ENCODE results near the gene RGP1. TPM values are rescaled to one million over a fixed set of nuclear protein-coding genes. Genes with fewer than 3 reads are reported as not detected.

The RGP1 gene
- total RNA-seq, 4 donors from 2014 or later = 12.7 to 19.2 (median 17.5) TPM

- TF ChIP-seq, protein P1, sequence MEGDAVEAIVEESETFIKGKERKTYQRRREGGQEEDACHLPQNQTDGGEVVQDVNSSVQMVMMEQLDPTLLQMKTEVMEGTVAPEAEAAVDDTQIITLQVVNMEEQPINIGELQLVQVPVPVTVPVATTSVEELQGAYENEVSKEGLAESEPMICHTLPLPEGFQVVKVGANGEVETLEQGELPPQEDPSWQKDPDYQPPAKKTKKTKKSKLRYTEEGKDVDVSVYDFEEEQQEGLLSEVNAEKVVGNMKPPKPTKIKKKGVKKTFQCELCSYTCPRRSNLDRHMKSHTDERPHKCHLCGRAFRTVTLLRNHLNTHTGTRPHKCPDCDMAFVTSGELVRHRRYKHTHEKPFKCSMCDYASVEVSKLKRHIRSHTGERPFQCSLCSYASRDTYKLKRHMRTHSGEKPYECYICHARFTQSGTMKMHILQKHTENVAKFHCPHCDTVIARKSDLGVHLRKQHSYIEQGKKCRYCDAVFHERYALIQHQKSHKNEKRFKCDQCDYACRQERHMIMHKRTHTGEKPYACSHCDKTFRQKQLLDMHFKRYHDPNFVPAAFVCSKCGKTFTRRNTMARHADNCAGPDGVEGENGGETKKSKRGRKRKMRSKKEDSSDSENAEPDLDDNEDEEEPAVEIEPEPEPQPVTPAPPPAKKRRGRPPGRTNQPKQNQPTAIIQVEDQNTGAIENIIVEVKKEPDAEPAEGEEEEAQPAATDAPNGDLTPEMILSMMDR (IDR thresholded peaks at IDR 0.05) = no peak
Measured at GRCh38 chr9:35705836-35706430, 43.2 kb upstream of the RGP1 start.

GRCh38 chr9:35706951-35707350 lies 42.1 kb upstream of the RGP1 start:
- ATAC-seq (ENCODE audit: low FRiP score) (peak; percentile 22), DNase-seq (ENCODE audit: low spot score) (no peak)
- TF ChIP-seq, protein P1 (IDR thresholded peaks at IDR 0.05) = no peak

More at GRCh38 chr9:35705836-35706430, 43.2 kb upstream of the RGP1 start:
- ATAC-seq (ENCODE audit: low FRiP score) (no peak), DNase-seq (ENCODE audit: low spot score) (no peak)

DNA sequence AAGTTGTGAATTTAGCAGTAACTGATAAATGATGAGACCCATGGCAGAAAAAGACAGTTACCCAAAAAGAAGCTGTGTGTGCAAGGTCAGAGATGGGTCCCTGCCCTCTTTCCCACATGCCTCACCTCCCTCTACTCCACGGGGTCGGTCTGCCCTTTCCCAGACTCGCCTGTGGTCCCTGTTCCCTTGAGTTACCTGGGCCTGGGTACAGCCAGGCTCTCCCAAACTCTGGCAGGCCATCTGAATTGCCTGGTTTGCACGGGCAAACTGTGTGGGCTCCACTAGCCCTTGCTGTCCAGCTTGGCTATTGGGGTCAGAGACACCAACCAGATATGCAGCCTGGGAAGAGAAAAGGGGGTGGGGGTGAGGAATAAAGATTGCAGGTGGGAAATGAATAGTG lies 40.9 kb upstream of the RGP1 start:
- TF ChIP-seq, protein P1 (IDR thresholded peaks at IDR 0.05) = no peak
- no peak for ATAC-seq (ENCODE audit: low FRiP score)
- DNase-seq (ENCODE audit: low spot score) = no peak

DNA sequence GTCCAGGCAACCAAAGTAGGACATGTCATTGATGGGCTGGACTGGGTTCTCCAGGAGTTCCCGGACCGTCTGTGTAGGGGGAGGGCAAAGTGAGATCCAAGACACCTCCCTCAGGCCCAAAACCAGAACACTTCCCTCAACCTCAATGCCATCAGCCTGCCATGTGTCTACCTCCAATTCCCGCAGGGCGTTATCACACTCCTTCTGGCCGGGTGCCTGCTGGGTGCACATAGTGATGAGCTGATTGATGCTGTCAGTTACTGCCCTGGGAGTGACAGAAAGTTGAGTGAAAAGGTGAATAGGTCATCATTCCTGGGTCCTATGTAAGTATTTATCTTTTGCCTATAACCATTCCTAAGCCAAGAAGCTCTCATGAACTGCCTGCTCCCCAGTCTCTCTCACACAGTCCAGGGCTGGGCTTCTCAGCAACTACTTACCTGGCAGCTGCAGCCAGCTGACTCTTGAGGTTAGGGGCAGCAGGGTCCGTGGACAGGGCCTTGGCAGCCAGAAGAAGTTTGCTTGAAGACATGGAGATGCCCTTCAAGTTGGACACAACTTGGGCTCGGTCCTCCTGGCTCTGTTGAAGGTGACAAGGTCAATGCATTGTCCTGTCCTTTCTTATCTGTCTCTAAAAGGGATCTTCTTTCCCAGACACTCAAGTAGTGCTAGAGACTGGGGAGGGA lies 38.1 kb upstream of the RGP1 start:
- ATAC-seq (ENCODE audit: low FRiP score) (no peak), DNase-seq (ENCODE audit: low spot score) (no peak)

GRCh38 chr9:35711501-35712428 lies 37.3 kb upstream of the RGP1 start:
- ATAC-seq (ENCODE audit: low FRiP score) = no peak
- TF ChIP-seq, protein P1 (IDR thresholded peaks at IDR 0.05) = no peak
- no peak for DNase-seq (ENCODE audit: low spot score)

More for the DNA sequence above, 38.1 kb upstream of the RGP1 start:
- TF ChIP-seq, protein P1 (IDR thresholded peaks at IDR 0.05) = no peak

DNA sequence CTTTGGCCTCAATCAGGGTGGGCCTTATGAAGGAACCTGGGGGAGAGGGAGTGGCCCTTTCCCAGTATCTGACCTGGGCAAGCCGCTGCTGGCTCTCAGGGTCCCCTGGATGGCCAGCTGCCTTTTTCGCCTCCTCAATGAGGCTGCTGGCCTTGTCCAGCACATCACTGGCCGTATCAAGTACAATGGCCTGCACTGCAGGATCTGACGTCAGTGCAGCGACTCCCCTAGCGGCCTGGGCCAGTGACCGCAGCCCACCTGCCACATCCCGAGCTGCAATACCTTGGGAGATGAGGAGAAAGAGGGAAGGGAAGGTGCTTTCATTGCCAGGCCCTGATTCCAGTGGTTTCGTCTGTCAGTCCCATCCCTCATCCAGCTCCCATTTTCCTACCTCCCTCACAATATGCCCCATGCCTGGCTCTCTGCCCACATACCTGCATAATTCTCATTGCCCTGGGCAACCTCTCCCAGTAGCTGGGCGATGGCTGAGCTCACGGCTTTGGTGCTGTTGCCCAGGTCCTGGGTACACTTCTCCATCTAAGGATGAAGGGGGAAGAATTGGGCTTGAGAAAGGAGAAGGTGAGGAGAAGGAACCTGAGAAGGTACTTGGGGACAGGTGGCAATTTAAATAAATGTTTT lies 36.2 kb upstream of the RGP1 start:
- TF ChIP-seq, protein P1 (IDR thresholded peaks at IDR 0.05) = no peak
- no peak for DNase-seq (ENCODE audit: low spot score)
- no peak for ATAC-seq (ENCODE audit: low FRiP score)
